Right atrium auricular region (tissue), 2 donors: ENCODE measurements around the gene YIPF4. TPM values are rescaled to one million over a fixed set of nuclear protein-coding genes. Genes with fewer than 3 reads are reported as not detected.

Experiments
- DNase-seq: peaks from one replicate; pipeline ENCODE4 v3.0.0-alpha.2; 2019; ENCODE audit warnings: low spot score
- H3K27ac ChIP-seq, 2 donors: fragments of 200-600 bp; sonication (generic); 1 replicate in 1 of 2; 2 replicates in 1 of 2; pipeline ENCODE4 v1.5.1; 2016 to 2019
- H3K27me3 ChIP-seq, 2 donors: fragments of 200-600 bp; sonication (generic); one replicate each; pipeline versions ENCODE4 v1.5.1 to v1.6.0; 2017 to 2019
- H3K36me3 ChIP-seq: fragments of 200-600 bp; sonication (generic); one replicate; pipeline ENCODE4 v1.5.1; 2016
- H3K4me1 ChIP-seq, 2 donors: fragments of 200-600 bp; sonication (generic); one replicate each; pipeline versions ENCODE4 v1.5.1 to v1.6.0; 2017 to 2019
- H3K4me3 ChIP-seq, 2 donors: fragments of 200-600 bp; sonication (generic); 1 replicate in 1 of 2; 2 replicates in 1 of 2; pipeline ENCODE4 v1.5.1; 2017 to 2019; ENCODE audit warnings: mild to moderate bottlenecking in 1 of 2, moderate library complexity in 1 of 2
- H3K9me3 ChIP-seq, 2 donors: fragments of 200-600 bp; sonication (generic); one replicate each; pipeline ENCODE4 v1.5.1; 2019
- total RNA-seq, 2 donors: library from RNA; depleted of rRNA; stranded (reverse); fragments of >200 nt; gene quantifications; one replicate each; pipeline ENCODE4 v1.1.0, GENCODE V29; 2016
- TF ChIP-seq, protein P1 (sequence below), 2 donors: fragments of 200-600 bp; sonication (generic); IDR thresholded peaks; one replicate each; pipeline ENCODE4 v1.5.1; 2019; ENCODE audit warnings: antibody characterized with exemption in 2 of 2

YIPF4 gene
- total RNA-seq, 2 donors from 2014 or later: 16.0 to 17.8 TPM

DNA sequence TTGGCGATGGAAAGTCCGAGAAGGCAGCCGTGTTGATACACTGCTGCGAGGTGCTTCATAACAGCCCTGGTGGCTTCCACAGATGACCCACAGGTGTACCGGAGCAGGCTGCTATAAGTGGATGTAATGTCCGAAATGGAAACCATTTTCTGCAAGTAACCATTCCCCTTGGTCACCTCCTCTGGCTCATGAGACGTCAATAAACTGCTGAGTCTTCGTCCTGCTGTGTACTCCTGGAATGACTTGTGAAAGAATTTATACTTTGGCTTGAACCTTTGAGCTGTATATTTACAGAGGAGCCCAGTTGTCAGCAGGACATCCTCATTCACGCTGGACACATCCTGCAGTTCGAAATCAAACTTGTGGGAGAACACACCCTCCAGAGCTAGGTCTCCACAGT is 27.4 kb upstream of the YIPF4 start:
- Histone ChIP-seq H3K4me3 (no peak overlapping the region), H3K4me1 (no peaks in the 10 kb centered on the region), H3K27me3 (no peaks in the 10 kb centered on the region), H3K9me3 (no peaks in the 10 kb centered on the region), H3K27ac (no peak overlapping the region), H3K36me3 (no peaks in the 10 kb centered on the region)
- TF ChIP-seq, protein P1, sequence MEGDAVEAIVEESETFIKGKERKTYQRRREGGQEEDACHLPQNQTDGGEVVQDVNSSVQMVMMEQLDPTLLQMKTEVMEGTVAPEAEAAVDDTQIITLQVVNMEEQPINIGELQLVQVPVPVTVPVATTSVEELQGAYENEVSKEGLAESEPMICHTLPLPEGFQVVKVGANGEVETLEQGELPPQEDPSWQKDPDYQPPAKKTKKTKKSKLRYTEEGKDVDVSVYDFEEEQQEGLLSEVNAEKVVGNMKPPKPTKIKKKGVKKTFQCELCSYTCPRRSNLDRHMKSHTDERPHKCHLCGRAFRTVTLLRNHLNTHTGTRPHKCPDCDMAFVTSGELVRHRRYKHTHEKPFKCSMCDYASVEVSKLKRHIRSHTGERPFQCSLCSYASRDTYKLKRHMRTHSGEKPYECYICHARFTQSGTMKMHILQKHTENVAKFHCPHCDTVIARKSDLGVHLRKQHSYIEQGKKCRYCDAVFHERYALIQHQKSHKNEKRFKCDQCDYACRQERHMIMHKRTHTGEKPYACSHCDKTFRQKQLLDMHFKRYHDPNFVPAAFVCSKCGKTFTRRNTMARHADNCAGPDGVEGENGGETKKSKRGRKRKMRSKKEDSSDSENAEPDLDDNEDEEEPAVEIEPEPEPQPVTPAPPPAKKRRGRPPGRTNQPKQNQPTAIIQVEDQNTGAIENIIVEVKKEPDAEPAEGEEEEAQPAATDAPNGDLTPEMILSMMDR (IDR thresholded peaks at IDR 0.05): no peak
- no peak for DNase-seq

DNA sequence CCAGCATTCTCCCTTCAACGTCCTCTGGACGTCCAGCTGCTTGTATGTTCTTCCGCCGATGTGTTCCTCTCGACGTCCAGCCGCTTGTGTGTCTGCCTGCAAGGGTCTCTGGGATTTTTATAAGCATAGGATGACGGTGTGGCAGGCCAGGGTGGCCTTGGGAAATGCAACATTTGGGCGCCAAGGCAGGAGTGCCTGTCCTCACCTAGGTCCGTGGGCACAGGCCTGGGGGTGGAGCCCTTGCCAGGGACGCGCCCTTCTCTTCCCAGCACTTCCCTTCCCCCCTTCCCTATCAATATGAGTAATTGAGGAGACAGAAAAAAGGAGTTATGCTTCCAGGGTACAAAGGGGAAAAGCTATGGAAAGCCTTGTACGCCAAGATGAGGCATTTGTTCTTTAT is 19.5 kb upstream of the YIPF4 start:
- TF ChIP-seq, protein P1 (IDR thresholded peaks at IDR 0.05): no peak
- no peak for DNase-seq

DNA sequence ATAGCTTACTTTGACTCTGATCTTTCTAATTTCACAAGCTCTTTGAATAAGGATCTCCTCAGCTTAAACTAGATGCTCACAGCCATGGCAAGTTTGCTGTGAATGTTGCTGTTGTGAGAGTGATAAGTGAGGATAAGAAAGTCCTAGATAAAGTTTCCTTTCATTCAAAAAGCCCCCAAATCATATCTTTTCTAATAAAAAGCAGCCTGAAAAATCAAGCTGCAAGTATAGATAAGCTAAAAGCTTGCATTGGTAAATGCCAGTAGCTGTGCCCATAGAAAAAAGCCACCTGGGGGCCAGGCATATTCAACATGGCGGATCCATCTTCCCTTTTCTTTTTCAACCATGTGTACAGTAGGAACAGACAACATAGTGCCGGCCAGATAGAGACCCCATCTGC is 17.3 kb upstream of the YIPF4 start:
- H3K4me3 ChIP-seq: no peak overlapping the region
- TF ChIP-seq, protein P1 (IDR thresholded peaks at IDR 0.05): no peak
- H3K4me1 ChIP-seq: no peaks in the 10 kb centered on the region
- no peak overlapping the region for H3K27ac ChIP-seq
- no peaks in the 10 kb centered on the region for H3K9me3 ChIP-seq
- no peaks in the 10 kb centered on the region for H3K27me3 ChIP-seq
- no peaks in the 10 kb centered on the region for H3K36me3 ChIP-seq
- DNase-seq: no peak

More for the DNA sequence above, 19.5 kb upstream of the YIPF4 start:
- H3K4me3 ChIP-seq: no peak overlapping the region
- no peaks in the 10 kb centered on the region for H3K9me3 ChIP-seq
- H3K4me1 ChIP-seq: no peaks in the 10 kb centered on the region
- no peak overlapping the region for H3K27ac ChIP-seq
- H3K36me3 ChIP-seq: no peaks in the 10 kb centered on the region
- no peaks in the 10 kb centered on the region for H3K27me3 ChIP-seq

DNA sequence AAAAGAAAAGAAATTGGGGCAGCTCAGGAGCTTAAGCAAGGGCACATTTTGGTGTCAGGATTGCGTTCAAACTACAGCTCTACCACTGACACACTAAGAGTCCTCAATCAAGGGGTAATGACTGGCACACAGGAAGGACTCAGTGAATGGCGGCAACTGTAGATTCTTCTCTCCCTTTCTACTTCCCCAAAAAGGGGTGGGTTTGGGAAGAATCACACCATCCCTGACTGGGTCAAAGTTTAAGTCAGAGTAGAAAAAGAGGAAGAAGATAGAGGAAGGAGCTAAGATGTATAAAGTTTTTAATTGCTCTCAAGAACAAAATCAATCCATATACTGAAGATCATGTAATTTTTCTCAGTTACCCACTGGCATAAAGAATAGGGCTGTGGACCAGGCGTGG is 15.6 kb upstream of the YIPF4 start:
- DNase-seq: no peak

DNA sequence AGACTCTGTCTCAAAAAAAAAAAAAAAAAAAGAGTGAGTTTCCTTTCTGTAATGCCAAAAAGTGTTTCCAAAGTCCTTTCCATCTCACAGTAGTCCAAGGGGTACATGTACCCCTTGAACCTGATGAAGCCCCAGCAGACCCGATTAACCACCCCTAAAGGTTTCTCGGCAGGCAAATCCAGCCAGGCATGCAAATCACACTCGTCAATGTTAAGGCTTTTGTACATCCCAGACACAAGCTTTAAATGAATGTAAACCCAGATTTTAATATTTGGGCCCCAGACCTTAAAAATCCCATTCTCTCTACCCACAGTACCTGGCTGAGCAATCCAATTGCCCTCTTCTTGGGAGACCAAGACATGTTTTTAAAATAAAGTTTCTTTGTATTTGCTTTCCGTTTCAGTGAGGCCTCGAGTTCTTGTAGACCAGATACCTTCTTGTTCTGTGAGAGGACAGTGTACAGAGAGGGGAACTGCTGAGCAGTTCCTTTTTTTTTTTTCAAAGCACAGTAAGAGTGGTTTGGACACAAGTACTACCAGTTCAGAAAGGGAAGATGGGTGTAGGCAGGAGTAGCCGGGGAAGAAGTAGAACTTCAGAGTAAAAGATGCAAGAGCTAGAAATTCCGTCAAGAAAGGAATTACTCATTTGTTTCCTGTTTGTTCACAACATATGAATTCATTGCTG is 13.1 kb upstream of the YIPF4 start, which contains the start of gene NLRC4:
NLRC4 (minus strand) TSS at position 465 of the 684 bp plus-strand sequence. CDS start 8,111 bp downstream, outside the sequence.
- Histone ChIP-seq H3K4me1 (no peaks in the 10 kb centered on the region), H3K36me3 (no peaks in the 10 kb centered on the region), H3K9me3 (no peaks in the 10 kb centered on the region), H3K27me3 (no peaks in the 10 kb centered on the region), H3K27ac (peak within 1 kb of the TSS; percentile 35 to 51), H3K4me3 (no peak within 1 kb of the TSS)
- no peak for DNase-seq
- TF ChIP-seq, protein P1 (IDR thresholded peaks at IDR 0.05): no peak

More for the DNA sequence above, 15.6 kb upstream of the YIPF4 start:
- TF ChIP-seq, protein P1 (IDR thresholded peaks at IDR 0.05): no peak
- Histone ChIP-seq H3K4me1 (no peaks in the 10 kb centered on the region), H3K9me3 (no peaks in the 10 kb centered on the region), H3K36me3 (no peaks in the 10 kb centered on the region), H3K27me3 (no peaks in the 10 kb centered on the region), H3K4me3 (no peak overlapping the region), H3K27ac (no peak overlapping the region)

DNA sequence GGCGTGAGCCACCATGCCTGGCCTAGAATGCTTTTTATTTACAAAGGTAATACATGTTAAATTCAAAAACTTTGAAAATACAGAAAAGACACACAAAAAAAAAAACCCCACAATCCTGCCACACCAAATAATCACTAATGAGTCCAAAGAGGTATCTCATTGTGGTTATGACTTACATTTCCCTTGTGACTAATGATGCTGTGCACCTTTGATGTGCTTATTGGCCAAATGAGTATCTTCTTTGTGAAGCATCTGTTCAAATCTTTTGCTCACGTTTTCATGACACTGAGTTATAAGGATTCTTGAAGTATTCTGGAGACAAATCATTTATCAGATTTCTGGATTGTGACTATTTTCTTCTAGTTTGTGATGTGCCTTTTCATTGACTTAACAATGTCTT is 6.6 kb upstream of the YIPF4 start:
- Histone ChIP-seq H3K4me1 (no peaks in the 10 kb centered on the region), H3K27me3 (no peaks in the 10 kb centered on the region), H3K27ac (no peak overlapping the region), H3K36me3 (no peaks in the 10 kb centered on the region), H3K4me3 (no peak overlapping the region), H3K9me3 (no peaks in the 10 kb centered on the region)
- TF ChIP-seq, protein P1 (IDR thresholded peaks at IDR 0.05): no peak
- DNase-seq: no peak
